ENCODE measurements around the gene MACROD2. TPM values are rescaled to one million over a fixed set of nuclear protein-coding genes. Genes with fewer than 3 reads are reported as not detected.
A peak's percentile ranks its signal among the peaks of the same experiment; 100 is the strongest.

MACROD2 gene
- total RNA-seq, 1 experiment from 2014 or later: 1.6 TPM

GRCh38 chr20:15378151-15378550, 1382.8 kb downstream of the MACROD2 start:
- Histone ChIP-seq H3K79me2 (ENCODE audit: insufficient read depth, low read length) (no peaks in the 10 kb centered on the region), H4K20me1 (ENCODE audit: control insufficient read depth, insufficient read depth, insufficient read length) (no peaks in the 10 kb centered on the region), H2BK12ac (ENCODE audit: insufficient read length, low read depth, low read length) (no peak overlapping the region), H2AK5ac (ENCODE audit: insufficient read length, low read length) (no peak overlapping the region), H3K23me2 (ENCODE audit: insufficient read length, low read depth, low read length, poor library complexity, severe bottlenecking) (no peaks in the 10 kb centered on the region), H2BK15ac (ENCODE audit: low read depth, low read length) (no peak overlapping the region), H3K4ac (ENCODE audit: low read depth, low read length) (no peak overlapping the region), H3K9me3 (ENCODE audit: control insufficient read depth, low read depth, low read length) (no peaks in the 10 kb centered on the region), H2BK20ac (ENCODE audit: low read depth, low read length, poor library complexity, severe bottlenecking) (no peak overlapping the region), H3T11ph (ENCODE audit: low read length) (no peak overlapping the region), H3K18ac (ENCODE audit: insufficient read length, low read depth, low read length) (no peak overlapping the region), H2BK5ac (ENCODE audit: insufficient read length, low read length) (no peak overlapping the region), H3K14ac (ENCODE audit: insufficient read depth, low read length) (no peak overlapping the region), H4K5ac (ENCODE audit: insufficient read length, low read depth, low read length) (no peak overlapping the region), H3K4me2 (ENCODE audit: insufficient read depth, insufficient read length, low read length) (no peak overlapping the region), H3K23ac (ENCODE audit: insufficient read length, low read depth, low read length) (no peak overlapping the region), H4K8ac (replicated peaks; ENCODE audit: insufficient read length, low read depth, low read length) (no peak overlapping the region), H2BK120ac (ENCODE audit: low read depth, low read length, poor library complexity, severe bottlenecking) (no peak overlapping the region), H3K27ac (ENCODE audit: insufficient read length, low read depth, low read length) (no peak overlapping the region), H3K9ac (ENCODE audit: extremely low read depth, insufficient read length, low read length) (no peak overlapping the region), H3K56ac (ENCODE audit: insufficient read length, low read depth, low read length) (no peak overlapping the region), H4K91ac (ENCODE audit: insufficient read length, low read depth, low read length) (no peak overlapping the region), H2AFZ (ENCODE audit: low read length) (no peak overlapping the region), H3K27me3 (ENCODE audit: insufficient read depth, low read length) (no peaks in the 10 kb centered on the region), H3K79me1 (ENCODE audit: insufficient read depth, low read depth, low read length, poor library complexity, severe bottlenecking) (no peaks in the 10 kb centered on the region), H3K4me1 (ENCODE audit: insufficient read depth, low read length) (no peaks in the 10 kb centered on the region)
- WGBS (ENCODE audit: extremely low coverage, insufficient read length, low lambda C conversion rate): 100% methylated on average over 1 of the region's 2 CpGs
- Mint-ChIP-seq H3K4me3 (no peak overlapping the region), H3K27me3 (ENCODE audit: low read depth) (no peaks in the 10 kb centered on the region), H3K36me3 (ENCODE audit: insufficient read depth in 1 of 3, low read depth in 3 of 3) (no peaks in the 10 kb centered on the region), H3K27ac (no peak overlapping the region), H3K9me3 (no peaks in the 10 kb centered on the region), H3K4me1 (peaks cover 7 to 8% of the 10 kb centered on the region in 2 experiments)
- DNase-seq: no peak
- TF ChIP-seq CTCF (conservative IDR thresholded peaks at IDR 0.05): peak; percentile 61

Data from H9 (cell line).